WI38 (cell line): ENCODE results near the gene MYORG.
"Not testable (repeated sequence)": the region's sequence is repeated elsewhere in the genome, so short reads cannot be mapped to it uniquely, and the experiment has no call there.

ENCODE experiments used
- H3K4me3 ChIP-seq: 2 replicates; pipeline ENCODE4 v1.5.1; 2011; ENCODE audit warnings: low read depth, mild to moderate bottlenecking, control low read depth, low read length
- TF ChIP-seq, protein P1 (sequence below): IDR thresholded peaks from 2 replicates; pipeline ENCODE4 v1.5.1; 2012; ENCODE audit warnings: low read depth, mild to moderate bottlenecking, control low read depth, low read length

Gene MYORG

DNA sequence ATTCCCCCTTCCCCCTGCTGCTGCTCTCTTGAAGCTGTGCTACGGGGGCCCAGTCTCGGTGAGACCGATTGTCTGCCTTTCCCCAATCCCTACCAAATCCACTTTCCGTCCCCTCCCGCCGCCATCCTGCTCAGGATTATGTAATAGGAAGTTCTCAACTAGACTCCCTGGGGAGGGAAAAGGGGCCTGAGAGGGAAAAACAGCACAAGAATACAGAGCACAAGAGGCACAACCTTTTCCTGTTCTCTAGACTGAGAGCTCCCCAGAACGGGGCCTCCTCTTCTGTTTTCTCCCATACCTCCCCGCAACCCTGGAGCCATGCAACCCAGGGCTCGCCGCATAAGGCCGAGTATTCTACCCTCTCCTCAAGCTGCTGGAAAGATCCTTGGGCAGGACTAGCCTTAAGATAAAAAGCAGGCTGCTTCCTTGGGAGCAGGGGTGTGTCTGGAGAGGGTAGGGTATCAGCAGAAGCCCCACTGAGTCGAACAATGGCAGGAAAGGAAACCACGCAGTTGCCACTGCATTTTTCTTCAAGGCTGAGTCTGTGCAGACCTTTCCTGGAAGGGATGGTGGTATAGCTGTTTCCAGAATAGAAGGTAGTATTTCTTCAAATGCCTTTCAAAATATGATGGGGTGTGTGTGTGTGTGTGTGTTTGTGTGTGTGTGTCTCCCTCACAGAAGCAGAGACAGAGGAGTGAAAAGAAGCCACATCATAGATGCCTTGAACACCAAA is 12.9 kb downstream of the MYORG start:
- TF ChIP-seq, protein P1, sequence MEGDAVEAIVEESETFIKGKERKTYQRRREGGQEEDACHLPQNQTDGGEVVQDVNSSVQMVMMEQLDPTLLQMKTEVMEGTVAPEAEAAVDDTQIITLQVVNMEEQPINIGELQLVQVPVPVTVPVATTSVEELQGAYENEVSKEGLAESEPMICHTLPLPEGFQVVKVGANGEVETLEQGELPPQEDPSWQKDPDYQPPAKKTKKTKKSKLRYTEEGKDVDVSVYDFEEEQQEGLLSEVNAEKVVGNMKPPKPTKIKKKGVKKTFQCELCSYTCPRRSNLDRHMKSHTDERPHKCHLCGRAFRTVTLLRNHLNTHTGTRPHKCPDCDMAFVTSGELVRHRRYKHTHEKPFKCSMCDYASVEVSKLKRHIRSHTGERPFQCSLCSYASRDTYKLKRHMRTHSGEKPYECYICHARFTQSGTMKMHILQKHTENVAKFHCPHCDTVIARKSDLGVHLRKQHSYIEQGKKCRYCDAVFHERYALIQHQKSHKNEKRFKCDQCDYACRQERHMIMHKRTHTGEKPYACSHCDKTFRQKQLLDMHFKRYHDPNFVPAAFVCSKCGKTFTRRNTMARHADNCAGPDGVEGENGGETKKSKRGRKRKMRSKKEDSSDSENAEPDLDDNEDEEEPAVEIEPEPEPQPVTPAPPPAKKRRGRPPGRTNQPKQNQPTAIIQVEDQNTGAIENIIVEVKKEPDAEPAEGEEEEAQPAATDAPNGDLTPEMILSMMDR = no peak
- no peak overlapping the region for H3K4me3 ChIP-seq

DNA sequence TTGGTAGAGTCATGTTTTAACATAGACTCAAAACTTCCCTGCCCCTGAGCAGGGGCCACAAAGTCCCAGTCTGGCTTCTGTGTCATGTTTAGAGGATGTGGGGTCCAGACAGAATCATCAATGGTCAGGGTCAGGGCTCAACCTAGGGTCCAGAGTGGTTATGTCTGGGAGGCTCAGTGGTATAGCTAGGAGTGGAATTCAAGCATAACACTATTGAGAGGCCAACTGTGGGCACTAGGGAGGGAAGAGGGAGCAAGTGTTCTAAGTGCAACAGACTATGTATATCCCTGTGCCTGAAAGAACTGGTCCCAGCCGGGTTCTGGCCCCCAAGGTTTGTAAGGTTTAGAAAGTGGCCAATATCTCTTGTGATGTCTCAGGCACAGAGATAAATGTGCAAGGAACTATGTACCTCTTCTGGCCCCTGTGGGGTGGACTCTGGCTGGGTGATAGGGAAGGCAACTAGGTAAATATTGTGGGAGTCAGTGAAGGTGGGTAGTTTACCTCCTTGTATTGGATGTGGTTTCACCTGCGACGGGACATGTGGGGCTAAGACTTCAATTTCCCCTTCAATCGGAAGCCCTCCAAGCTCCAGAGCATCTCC is 14.0 kb downstream of the MYORG start:
- TF ChIP-seq, protein P1 = no peak

DNA sequence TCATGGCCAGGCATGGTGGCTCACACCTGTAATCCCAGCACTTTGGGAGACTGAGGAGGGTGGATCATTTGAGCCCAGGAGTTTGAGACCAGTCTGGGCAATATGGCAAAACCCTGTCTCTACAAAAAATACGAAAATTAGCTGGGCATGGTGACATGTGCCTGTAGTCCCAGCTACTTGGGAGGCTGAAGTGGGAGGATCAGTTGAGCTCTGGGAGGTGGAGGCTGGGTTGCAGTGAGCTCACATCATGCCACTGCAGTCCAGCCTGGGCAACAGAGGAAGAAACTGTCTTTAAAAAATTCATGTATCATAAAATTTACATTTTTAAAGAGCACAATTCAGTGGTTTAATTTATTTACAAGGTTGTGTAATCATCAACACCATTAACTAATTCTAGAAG is 23.7 kb downstream of the MYORG start:
- H3K4me3 ChIP-seq = not testable (repeated sequence)

More for the DNA sequence above, 14.0 kb downstream of the MYORG start:
- H3K4me3 ChIP-seq = no peak overlapping the region

DNA sequence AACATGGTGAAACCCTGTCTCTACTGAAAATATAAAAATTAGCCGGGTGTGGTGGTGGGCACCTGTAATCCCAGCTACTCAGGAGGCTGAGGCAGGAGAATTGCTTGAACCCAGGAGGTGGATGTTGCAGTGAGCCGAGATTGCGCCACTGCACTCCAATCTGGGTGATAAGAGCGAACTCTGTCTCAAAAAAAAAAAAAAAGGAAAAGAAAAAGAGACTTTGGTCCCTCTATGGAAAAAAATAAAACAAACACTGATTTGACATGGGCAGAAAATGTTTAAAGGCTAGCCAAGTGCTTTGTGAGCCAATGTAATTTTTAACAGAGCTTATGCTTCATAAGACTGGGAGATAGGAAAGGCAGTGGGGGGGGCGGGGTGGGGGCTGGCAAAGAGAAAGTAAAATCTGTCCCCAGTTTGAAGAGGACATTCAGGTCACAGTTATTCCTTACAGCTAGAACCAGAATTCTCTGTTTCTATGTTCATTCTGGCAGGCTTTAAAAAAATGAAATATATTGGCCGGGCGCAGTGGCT is 24.5 kb downstream of the MYORG start:
- H3K4me3 ChIP-seq = not testable (repeated sequence)

DNA sequence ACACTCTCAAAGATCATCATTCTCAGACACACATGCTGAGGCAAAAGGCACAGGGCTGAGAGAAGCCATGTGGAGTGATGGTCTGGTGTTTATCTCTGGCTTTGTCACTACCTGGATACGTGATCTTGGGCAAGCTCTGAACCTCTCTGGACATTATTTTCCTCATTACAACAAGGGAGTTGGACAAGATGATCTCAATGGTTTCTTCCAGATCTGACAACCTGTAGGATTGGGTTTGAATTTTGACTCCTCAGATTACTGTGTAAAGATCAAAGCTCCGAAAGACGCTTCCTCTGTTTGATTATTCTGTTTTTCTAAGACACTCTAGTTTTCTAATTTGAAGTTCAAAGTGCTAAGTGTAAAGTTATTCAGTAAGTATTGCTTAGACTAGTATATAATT is 27.4 kb downstream of the MYORG start:
- TF ChIP-seq, protein P1 = no peak
- no peak overlapping the region for H3K4me3 ChIP-seq

DNA sequence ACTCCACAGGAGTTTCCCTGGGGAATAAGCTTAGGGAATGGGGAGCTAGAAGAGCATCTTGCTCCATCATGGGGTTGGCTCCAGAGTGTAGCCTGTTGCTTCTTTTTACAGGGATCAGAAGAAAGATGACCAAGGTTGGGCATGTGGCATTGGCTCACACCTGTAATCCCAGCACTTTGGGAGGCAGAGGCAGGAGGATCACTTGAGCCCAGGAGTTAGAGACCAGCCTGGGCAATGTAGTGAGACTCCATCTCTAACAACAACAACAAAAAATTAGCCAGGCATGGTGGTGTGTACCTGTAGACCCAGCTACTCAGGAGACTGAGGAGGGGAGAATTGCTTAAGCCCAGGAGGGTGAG is 28.9 kb downstream of the MYORG start:
- TF ChIP-seq, protein P1 = no peak
- H3K4me3 ChIP-seq = no peak overlapping the region

DNA sequence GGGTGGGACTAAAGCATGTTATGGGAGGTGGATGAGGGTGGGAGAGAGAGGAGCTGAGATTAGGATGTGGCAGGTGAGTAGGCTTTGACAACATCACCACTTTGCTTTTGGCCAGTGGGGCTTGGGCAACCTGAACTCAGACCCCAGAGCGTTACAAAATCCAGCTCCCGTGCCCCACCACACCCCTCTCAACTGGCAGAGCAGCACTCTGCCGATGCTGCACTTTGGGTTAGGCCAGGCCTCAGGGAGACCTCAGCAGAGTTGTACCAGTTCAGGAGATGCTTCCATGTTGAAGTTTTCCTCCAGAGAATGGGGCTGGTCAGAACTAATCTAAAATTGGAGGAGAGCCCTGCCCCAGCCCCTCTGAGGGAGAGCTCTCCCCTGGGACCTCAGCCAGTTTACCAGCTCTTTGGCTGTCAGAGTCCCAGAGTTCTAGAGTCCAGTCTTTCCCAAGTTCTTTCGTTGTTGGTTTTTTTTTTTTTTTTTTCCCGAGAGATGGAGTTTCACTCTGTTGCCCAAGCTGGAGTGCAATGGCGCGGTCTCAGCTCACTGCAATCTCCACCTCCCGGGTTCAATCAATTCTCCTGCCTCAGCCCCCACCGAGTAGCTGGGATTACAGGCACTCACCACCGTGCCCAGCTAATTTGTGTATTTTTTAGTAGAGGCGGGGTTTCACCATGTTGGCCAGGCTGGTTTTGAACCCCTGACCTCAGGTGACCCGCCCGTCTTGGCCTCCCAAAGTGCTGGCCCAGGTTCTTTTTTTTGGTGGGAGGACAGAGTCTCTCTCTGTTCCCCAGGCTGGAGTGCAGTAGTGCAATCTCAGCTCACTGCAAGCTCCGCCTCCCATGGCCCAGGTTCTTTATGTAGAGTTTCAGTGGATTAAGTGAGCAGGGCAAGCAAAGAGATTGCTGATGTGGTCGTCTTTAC is 29.6 kb downstream of the MYORG start:
- no peak overlapping the region for H3K4me3 ChIP-seq
- TF ChIP-seq, protein P1 = no peak

DNA sequence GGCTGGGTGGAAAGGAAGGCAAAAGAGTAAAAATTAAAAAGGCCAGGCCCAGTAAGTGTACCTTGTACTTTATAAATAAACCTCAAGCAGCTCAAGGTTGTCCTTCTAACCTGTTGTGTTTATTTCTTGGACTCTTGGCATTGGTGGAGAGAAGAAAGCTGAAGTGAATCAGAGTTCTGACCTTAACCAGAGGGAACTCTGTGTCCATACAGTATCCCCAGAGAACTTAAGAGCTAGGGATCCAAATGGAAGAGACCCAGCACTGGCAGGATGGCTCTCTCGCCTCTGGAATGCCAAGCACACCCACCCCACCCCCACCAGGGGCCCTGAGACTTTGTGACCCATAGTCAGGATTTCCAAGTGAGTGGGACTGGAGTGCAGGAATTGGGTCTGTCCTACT is 33.1 kb downstream of the MYORG start:
- TF ChIP-seq, protein P1 = no peak
- no peak overlapping the region for H3K4me3 ChIP-seq
